Activated B cell treated with CpG ODN at 0.5 μM for 24 hours (primary cell): ENCODE measurements around the gene KIF3B. TPM values are rescaled to one million over a fixed set of nuclear protein-coding genes. Genes with fewer than 3 reads are reported as not detected.
A peak's percentile ranks its signal among the peaks of the same experiment; 100 is the strongest.

Experiments used
- ATAC-seq: fragments of 200-7000 bp; cut with Tn5 transposase; one replicate; pipeline ENCODE4 v1.10.0; 2021; ENCODE audit warnings: low read depth, mild to moderate bottlenecking, moderate library complexity
- CTCF ChIA-PET: fragments of 350-600 bp; sonication (Branson Sonifier 250); formaldehyde crosslinking; loops from one replicate; lab custom pipeline; 2021; ENCODE audit warnings: antibody characterized with exemption; lab: Charles Lee
- POLR2A ChIA-PET: fragments of 350-600 bp; sonication (Branson Sonifier 250); formaldehyde crosslinking; loops from one replicate; lab custom pipeline; 2021; ENCODE audit warnings: antibody characterized with exemption; lab: Charles Lee
- DNase-seq: peaks from one replicate; pipeline ENCODE4 v3.0.0; 2022
- H3K27ac Mint-ChIP-seq: one replicate; pipeline ENCODE4 v1.8.0; 2020; ENCODE audit warnings: mixed read lengths
- H3K27me3 Mint-ChIP-seq: one replicate; pipeline ENCODE4 v1.8.0; 2021; ENCODE audit warnings: mixed read lengths
- H3K36me3 Mint-ChIP-seq: one replicate; pipeline ENCODE4 v1.8.0; 2021; ENCODE audit warnings: low read depth, mixed read lengths
- H3K4me1 Mint-ChIP-seq: one replicate; pipeline ENCODE4 v1.8.0; 2021; ENCODE audit warnings: mixed read lengths
- H3K4me3 Mint-ChIP-seq: one replicate; pipeline ENCODE4 v1.8.0; 2020; ENCODE audit warnings: mild to moderate bottlenecking, mixed read lengths
- H3K9me3 Mint-ChIP-seq: one replicate; pipeline ENCODE4 v1.8.0; 2020; ENCODE audit warnings: mixed read lengths
- intact Hi-C: fragments of 100-400 bp; cut with micrococcal nuclease; formaldehyde crosslinking; loops from one replicate; pipeline ENCODE4 v1.15.1; 2024
- total RNA-seq: library from RNA; stranded (reverse); gene quantifications from 2 replicates; pipeline ENCODE4 v1.2.3, GENCODE V29; 2022
- TF ChIP-seq, protein P1 (sequence below): fragments of 200-600 bp; IDR thresholded peaks from one replicate; pipeline ENCODE4 v1.8.0; 2022; ENCODE audit warnings: antibody characterized with exemption, mild to moderate bottlenecking

The KIF3B gene
- total RNA-seq, 1 donor from 2014 or later: 28.4 TPM

DNA sequence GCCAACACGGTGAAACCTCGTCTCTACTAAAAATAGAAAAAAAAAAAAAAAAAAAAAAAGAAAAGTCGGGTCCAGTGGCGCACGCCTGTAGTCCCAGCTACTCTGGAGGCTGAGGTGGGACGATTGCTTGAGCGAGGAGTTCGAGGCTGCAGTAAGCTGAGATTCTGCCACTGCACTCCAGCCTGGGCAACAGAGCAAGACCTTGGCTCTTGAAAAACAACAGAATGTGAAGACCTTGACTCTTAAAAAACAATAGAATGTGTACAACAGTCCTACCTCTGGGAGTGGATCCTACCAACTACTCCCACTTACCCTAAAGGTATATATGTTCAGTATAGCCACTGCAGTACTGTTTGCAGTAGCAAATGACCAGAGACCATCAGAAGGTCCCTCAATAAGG, 15.1 kb downstream of the KIF3B start:
- POLR2A ChIA-PET: interaction anchor here (0.7 kb wide), 1 partner anchor 9 kb away, joined by 3 read pairs; no protein-coding TSS in a partner anchor
- CTCF ChIA-PET: no interaction called here
- intact Hi-C loops: no loop called here
- Mint-ChIP-seq H3K27me3 (no peaks in the 10 kb centered on the region), H3K36me3 (peaks cover 13% of the 10 kb centered on the region), H3K27ac (no peak overlapping the region), H3K4me3 (no peak overlapping the region), H3K4me1 (peaks cover 58% of the 10 kb centered on the region), H3K9me3 (no peaks in the 10 kb centered on the region)
- TF ChIP-seq, protein P1, sequence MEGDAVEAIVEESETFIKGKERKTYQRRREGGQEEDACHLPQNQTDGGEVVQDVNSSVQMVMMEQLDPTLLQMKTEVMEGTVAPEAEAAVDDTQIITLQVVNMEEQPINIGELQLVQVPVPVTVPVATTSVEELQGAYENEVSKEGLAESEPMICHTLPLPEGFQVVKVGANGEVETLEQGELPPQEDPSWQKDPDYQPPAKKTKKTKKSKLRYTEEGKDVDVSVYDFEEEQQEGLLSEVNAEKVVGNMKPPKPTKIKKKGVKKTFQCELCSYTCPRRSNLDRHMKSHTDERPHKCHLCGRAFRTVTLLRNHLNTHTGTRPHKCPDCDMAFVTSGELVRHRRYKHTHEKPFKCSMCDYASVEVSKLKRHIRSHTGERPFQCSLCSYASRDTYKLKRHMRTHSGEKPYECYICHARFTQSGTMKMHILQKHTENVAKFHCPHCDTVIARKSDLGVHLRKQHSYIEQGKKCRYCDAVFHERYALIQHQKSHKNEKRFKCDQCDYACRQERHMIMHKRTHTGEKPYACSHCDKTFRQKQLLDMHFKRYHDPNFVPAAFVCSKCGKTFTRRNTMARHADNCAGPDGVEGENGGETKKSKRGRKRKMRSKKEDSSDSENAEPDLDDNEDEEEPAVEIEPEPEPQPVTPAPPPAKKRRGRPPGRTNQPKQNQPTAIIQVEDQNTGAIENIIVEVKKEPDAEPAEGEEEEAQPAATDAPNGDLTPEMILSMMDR: no peak
- ATAC-seq (no peak), DNase-seq (no peak)

DNA sequence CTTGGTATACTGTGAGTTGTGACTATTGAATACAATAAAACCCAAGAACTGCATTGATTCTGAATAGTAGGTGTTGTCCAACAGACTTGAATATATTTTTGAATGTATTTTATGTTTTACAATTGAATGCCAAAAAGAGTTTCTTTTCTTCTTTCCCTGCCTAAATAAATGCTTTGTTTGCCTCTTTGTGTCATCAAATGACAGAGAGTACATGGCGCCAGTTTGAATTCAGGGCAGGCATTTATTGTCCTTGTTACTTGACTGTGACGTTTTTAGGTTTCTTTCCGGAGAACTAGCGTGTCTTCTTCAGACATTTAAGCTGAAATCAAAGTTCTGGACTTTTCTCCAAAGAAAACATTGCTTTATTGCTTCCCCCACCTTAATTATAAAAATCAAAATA, 16.6 kb downstream of the KIF3B start:
- no peak for DNase-seq
- H3K36me3 Mint-ChIP-seq: peaks cover 7% of the 10 kb centered on the region
- ChIA-PET CTCF (no interaction called here), POLR2A (no interaction called here)
- H3K9me3 Mint-ChIP-seq: no peaks in the 10 kb centered on the region
- peaks cover 54% of the 10 kb centered on the region for H3K4me1 Mint-ChIP-seq
- no peak overlapping the region for H3K4me3 Mint-ChIP-seq
- intact Hi-C loops: no loop called here
- no peak for ATAC-seq
- TF ChIP-seq, protein P1: no peak
- no peaks in the 10 kb centered on the region for H3K27me3 Mint-ChIP-seq
- no peak overlapping the region for H3K27ac Mint-ChIP-seq

DNA sequence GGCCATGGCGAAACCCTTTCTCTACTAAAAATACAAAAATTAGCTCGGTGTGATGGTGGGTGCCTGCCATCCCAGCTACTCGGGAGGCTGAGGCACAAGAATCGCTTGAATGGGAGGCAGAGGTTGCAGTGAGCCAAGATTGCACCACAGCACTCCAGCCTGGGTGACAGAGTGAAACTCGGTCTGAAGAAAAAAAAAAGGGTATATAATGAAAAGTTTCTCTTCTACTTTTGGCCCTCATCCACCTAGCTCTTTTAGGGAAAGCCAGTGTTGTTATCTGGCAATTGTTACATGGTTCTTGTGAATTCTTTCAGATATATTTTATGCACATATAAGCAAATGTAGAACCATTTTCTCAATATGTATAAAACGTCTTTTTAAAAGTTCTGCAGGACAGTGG, 19.0 kb downstream of the KIF3B start:
- intact Hi-C loops: no loop called here
- ChIA-PET CTCF (interaction anchor here (0.6 to 0.7 kb wide), 2 partner anchors 262 to 727 kb away, joined by 3 read pairs; no protein-coding TSS in a partner anchor), POLR2A (no interaction called here)
- Mint-ChIP-seq H3K27ac (no peak overlapping the region), H3K9me3 (no peaks in the 10 kb centered on the region), H3K4me3 (no peak overlapping the region), H3K4me1 (peaks cover 38% of the 10 kb centered on the region), H3K27me3 (no peaks in the 10 kb centered on the region), H3K36me3 (peaks cover 13% of the 10 kb centered on the region)
- TF ChIP-seq, protein P1: no peak
- ATAC-seq: no peak
- DNase-seq: no peak

DNA sequence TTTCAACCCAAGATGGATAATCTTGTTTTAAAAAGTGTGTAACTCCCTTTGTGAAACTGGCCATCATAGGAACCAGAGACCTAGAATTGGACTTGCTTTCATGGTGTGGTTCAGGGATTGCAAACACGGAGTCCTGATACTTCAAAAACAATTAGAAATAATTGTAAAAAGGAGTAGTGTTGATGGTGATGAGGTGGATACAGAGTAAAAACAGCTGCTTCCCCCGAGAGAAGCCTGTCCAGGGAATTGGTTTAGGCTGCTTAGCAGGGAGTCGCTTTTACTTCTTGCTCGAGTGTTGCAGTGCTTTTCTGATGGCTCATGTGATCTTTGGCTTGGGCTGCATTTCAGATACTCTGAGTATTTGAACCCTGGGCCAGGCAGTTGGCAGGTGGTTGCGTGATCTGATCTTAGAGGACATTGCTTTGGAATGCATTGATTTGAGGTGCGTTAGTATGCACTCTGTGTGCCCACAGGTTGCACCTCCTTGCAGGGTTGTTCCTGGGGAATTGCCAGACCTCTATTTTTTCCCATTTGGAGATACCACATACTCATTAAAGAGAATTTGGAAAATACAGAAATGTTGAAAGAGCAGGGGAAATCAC, 19.5 kb downstream of the KIF3B start:
- CTCF ChIA-PET: interaction anchor here (0.6 to 0.7 kb wide), 2 partner anchors 262 to 727 kb away, joined by 3 read pairs; no protein-coding TSS in a partner anchor

DNA sequence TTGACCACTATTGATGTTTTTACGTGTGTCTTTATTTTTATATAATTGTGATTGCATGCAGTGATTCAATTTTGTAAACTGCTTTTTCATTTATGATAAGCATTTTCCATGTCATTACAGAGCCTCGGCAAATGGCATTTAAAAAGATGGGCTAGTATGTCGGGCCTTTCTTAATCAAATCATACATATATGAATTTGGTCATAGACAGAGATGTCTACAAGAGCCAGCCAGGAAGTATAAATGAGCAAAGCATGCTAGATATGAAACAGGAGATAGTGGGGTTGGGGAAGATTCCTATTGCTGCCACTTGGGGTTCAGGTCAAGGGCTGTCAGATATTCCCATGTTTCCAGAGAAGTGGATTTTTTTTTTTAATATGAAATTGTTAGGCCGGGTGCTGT, 20.0 kb downstream of the KIF3B start:
- Mint-ChIP-seq H3K36me3 (peaks cover 22% of the 10 kb centered on the region), H3K27me3 (no peaks in the 10 kb centered on the region), H3K27ac (no peak overlapping the region), H3K9me3 (no peaks in the 10 kb centered on the region), H3K4me1 (peaks cover 39% of the 10 kb centered on the region), H3K4me3 (no peak overlapping the region)
- POLR2A ChIA-PET: no interaction called here
- no peak for ATAC-seq
- CTCF ChIA-PET: no interaction called here
- intact Hi-C loops: no loop called here
- TF ChIP-seq, protein P1: no peak
- no peak for DNase-seq

More for the DNA sequence above, 19.5 kb downstream of the KIF3B start:
- H3K36me3 Mint-ChIP-seq: peaks cover 17% of the 10 kb centered on the region
- H3K9me3 Mint-ChIP-seq: no peaks in the 10 kb centered on the region
- H3K27ac Mint-ChIP-seq: peak overlapping the region; percentile 46
- no peaks in the 10 kb centered on the region for H3K27me3 Mint-ChIP-seq
- TF ChIP-seq, protein P1: no peak
- intact Hi-C loops: no loop called here
- POLR2A ChIA-PET: no interaction called here
- DNase-seq (no peak), ATAC-seq (no peak)
- H3K4me1 Mint-ChIP-seq: peaks cover 41% of the 10 kb centered on the region
- no peak overlapping the region for H3K4me3 Mint-ChIP-seq
